GM19025 (cell line): Measurements from ENCODE around the gene LCLAT1.

ENCODE experiments used
- ATAC-seq: cut with Tn5 transposase; IDR thresholded peaks from one replicate; pipeline ENCODE4 v1.9.1; 2021; ENCODE audit warnings: mild to moderate bottlenecking, low read depth, moderate library complexity; ENCODE audit not compliant: unreplicated experiment

The LCLAT1 gene

DNA sequence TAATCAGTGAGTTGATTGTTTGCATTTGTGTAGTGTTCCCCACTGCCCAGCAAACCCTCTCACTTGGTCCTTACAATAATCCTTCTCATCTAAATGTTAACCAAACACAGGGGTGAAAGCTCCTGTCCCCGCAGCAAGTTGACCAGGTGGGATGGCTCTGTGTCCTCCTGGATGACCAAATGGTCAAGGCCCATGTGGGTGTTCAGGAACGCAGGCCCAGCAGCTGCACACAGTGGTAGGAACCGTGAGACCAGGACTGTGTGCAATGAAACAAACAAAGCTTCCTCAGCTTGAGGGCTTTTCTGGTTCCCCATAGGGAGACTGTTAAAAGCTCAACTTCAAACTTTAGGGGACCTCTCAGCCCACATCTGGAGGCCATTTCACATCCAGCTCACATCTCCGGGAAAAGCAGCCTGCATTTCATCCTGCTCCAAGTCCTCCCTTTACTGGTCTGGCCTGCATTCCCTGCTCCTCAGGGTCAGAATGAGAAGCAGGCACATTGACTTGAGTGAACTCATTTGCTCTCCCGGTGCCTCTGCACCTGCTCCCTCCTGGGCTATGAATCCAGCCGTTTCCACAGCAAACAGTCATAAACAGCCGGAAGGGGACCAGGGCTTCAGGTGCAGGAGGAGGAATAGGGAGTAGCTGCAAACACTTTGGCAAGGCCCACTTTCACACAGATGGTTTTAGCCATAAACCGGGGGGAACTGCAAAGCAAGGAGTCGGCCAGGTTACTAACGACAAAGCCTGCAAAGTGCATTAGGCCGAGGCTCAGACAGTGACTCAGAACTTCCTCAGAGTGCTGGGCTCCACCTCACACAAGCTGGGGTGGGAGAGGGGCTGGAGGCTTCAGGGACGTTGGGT is 215.5 kb downstream of the LCLAT1 start:
- no peak for ATAC-seq

- no peak for ATAC-seq
Observed at GRCh38 chr2:30663321-30663720, 216.3 kb downstream of the LCLAT1 start.

- ATAC-seq, result no peak
Observed at GRCh38 chr2:30663806-30664205, 216.8 kb downstream of the LCLAT1 start.

GRCh38 chr2:30664761-30665358 is 217.8 kb downstream of the LCLAT1 start:
- ATAC-seq, result no peak

- ATAC-seq, result no peak
Observed at GRCh38 chr2:30665761-30666265, 218.8 kb downstream of the LCLAT1 start.

- no peak for ATAC-seq
Observed at GRCh38 chr2:30666266-30666874, 219.3 kb downstream of the LCLAT1 start.

- no peak for ATAC-seq
Observed at GRCh38 chr2:30670453-30670852, 223.4 kb downstream of the LCLAT1 start.

DNA sequence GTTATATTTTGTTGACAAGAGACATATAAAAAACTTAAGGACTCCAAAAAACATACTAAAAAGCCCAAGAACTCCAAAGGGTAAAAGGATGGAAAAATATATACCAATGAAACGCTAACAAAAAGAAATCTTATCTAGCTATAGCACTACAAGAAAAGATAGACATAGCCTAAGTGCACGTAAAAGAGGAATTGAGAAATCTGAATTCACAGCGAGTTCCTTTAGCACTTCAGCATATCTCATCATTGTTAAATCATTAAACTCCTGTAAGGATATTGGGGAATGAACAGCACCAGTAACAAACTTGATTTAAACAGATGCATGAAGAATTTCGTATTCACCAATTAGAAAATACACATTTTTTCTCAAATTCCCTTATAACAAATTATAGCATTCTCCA is 226.1 kb downstream of the LCLAT1 start:
- ATAC-seq, result no peak

DNA sequence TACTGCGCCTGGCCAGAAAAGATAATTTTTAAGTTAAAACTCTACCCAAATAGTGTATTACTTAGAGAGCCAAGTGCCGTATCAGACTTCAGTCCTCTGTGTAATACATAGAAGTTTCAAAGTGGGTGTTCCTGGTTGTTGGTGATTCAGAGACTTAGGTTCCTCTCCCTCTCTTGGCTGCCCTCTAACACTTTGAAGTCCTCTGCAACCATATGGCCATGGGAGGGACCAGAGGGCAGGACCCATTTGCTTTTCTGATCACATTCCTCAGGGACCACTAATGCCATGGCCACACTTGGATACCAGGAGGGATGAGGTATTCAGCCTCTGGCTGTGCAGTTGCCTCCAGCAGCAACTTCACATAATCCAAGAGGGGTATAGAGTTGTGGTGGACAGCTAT is 228.7 kb downstream of the LCLAT1 start:
- ATAC-seq, result no peak

GRCh38 chr2:30677231-30677630 is 230.2 kb downstream of the LCLAT1 start:
- ATAC-seq, result no peak

- no peak for ATAC-seq
Observed at GRCh38 chr2:30677861-30678385, 230.9 kb downstream of the LCLAT1 start.

GRCh38 chr2:30678410-30679137 is 231.5 kb downstream of the LCLAT1 start:
- ATAC-seq, result no peak

- no peak for ATAC-seq
Observed at GRCh38 chr2:30679426-30680088, 232.5 kb downstream of the LCLAT1 start.

DNA sequence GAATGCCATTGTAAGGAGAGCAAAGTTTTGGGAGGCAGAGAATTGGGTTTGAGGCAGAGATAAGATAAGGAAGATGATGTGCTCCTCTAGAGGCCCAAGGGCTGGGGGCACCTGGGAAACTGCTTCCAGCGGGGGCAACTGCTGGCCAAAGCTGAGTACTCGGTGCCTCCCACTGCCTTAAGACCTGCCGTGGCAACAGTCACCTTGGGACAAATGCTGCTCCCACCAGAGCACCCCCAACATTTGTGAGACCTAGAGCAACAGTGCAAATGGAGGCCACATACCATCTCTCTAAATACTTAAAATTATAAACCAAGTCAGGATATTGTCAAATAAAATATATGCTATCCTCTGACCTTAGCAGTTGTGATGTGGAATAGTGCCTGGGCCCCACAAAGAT is 233.1 kb downstream of the LCLAT1 start:
- no peak for ATAC-seq

- no peak for ATAC-seq
Observed at GRCh38 chr2:30681022-30681421, 234.0 kb downstream of the LCLAT1 start.

GRCh38 chr2:30683236-30683956 is 236.3 kb downstream of the LCLAT1 start:
- ATAC-seq, result no peak

- ATAC-seq, result no peak
Observed at GRCh38 chr2:30684026-30684425, 237.0 kb downstream of the LCLAT1 start.

- ATAC-seq, result no peak
Observed at GRCh38 chr2:30684516-30684915, 237.5 kb downstream of the LCLAT1 start.

DNA sequence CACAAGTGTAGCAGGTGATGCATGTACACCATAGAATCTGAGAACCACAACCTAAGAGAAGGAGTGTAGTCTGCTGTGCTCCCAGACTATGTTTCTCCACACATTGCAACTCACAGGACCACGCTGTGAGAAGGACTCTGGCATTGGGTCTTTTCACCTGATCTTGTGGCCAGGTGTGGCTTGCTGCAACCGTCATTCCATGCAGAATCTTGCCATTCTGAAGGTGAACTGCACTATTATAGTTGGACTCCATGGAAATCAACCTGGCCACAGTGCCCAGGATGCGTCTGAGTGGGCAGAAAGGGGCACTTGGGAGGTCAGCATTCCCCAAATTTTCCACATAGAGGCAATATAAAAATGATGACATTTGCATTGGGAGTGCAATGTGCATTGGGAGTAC is 237.9 kb downstream of the LCLAT1 start:
- no peak for ATAC-seq
